Caco-2 (cell line): ENCODE measurements around the gene NUSAP1. TPM values are rescaled to one million over a fixed set of nuclear protein-coding genes. Genes with fewer than 3 reads are reported as not detected.

Source experiments
- BruUV-seq: library from RNA; stranded (reverse); fragments of 400-500 nt; replicated peaks from 2 replicates; lab custom pipeline; 2021; lab: Mats Ljungman, UMichigan
- CTCF ChIA-PET: fragments of 300-600 bp; sonication (Branson Sonifier 250); formaldehyde crosslinking; loops from one replicate; lab custom pipeline; 2022; ENCODE audit warnings: antibody characterized with exemption; lab: Charles Lee
- POLR2A ChIA-PET: fragments of 300-600 bp; sonication (Branson Sonifier 250); formaldehyde crosslinking; loops from one replicate; lab custom pipeline; 2022; ENCODE audit warnings: antibody characterized with exemption; lab: Charles Lee
- DNase-seq, 2 experiments: peaks; one replicate each; pipeline versions ENCODE4 v3.0.0 to v3.0.0-alpha.2; 2020 to 2022
- H3K27me3 ChIP-seq: replicated peaks from 2 replicates; pipeline ENCODE4 v1.6.0; 2011; ENCODE audit warnings: low read length; ENCODE audit not compliant: control insufficient read depth, insufficient read depth
- H3K36me3 ChIP-seq: 2 replicates; pipeline ENCODE4 v1.5.1; 2011; ENCODE audit warnings: low read length; ENCODE audit not compliant: control insufficient read depth, insufficient read depth
- H3K4me1 ChIP-seq: fragments of 250-450 bp; sonication (Bioruptor Pico); 2 replicates; pipeline ENCODE4 v1.5.1; 2020; ENCODE audit warnings: mild to moderate bottlenecking
- H3K4me3 ChIP-seq: 2 replicates; pipeline ENCODE4 v1.5.1; 2011; ENCODE audit warnings: low read depth, mild to moderate bottlenecking, control low read depth, low read length
- H3K9me3 ChIP-seq: fragments of 250-450 bp; sonication (Bioruptor Pico); 2 replicates; pipeline ENCODE4 v1.5.1; 2020; ENCODE audit warnings: mild to moderate bottlenecking, moderate library complexity
- H3K27ac Mint-ChIP-seq: one replicate; pipeline ENCODE4 v1.8.0; 2022; ENCODE audit warnings: mixed read lengths; ENCODE audit not compliant: unreplicated experiment
- H3K27me3 Mint-ChIP-seq: one replicate; pipeline ENCODE4 v1.8.0; 2022; ENCODE audit warnings: mixed read lengths; ENCODE audit not compliant: insufficient read depth, unreplicated experiment
- H3K36me3 Mint-ChIP-seq: one replicate; pipeline ENCODE4 v1.8.0; 2022; ENCODE audit warnings: mild to moderate bottlenecking, mixed read lengths; ENCODE audit not compliant: insufficient read depth, unreplicated experiment
- H3K4me1 Mint-ChIP-seq: one replicate; pipeline ENCODE4 v1.8.0; 2022; ENCODE audit warnings: low read depth, mixed read lengths; ENCODE audit not compliant: unreplicated experiment
- H3K4me3 Mint-ChIP-seq: one replicate; pipeline ENCODE4 v1.8.0; 2022; ENCODE audit warnings: mild to moderate bottlenecking, moderate library complexity, mixed read lengths; ENCODE audit not compliant: unreplicated experiment
- H3K9me3 Mint-ChIP-seq: one replicate; pipeline ENCODE4 v1.8.0; 2022; ENCODE audit warnings: mixed read lengths; ENCODE audit not compliant: unreplicated experiment
- intact Hi-C: fragments of 100-400 bp; cut with micrococcal nuclease; formaldehyde crosslinking; loops from one replicate; pipeline ENCODE4 v1.10.0; 2022; ENCODE audit not compliant: unreplicated experiment
- total RNA-seq: library from RNA; stranded (reverse); gene quantifications from 2 replicates; pipeline ENCODE4 v1.2.3, GENCODE V29; 2022
- TF ChIP-seq, protein P1 (sequence below), 2 experiments: fragments of 200-600 bp in 1 of 2; IDR thresholded peaks; 1 replicate in 1 of 2; 2 replicates in 1 of 2; pipeline versions ENCODE4 v1.5.1 to v1.8.0; 2011 to 2022; ENCODE audit warnings: antibody characterized with exemption in 1 of 2, control low read depth in 1 of 2, inconsistent platforms in 1 of 2, low read depth in 1 of 2, low read length in 1 of 2, mild to moderate bottlenecking in 1 of 2, moderate library complexity in 1 of 2; ENCODE audit not compliant: insufficient read depth in 1 of 2, severe bottlenecking in 1 of 2, unreplicated experiment in 1 of 2

NUSAP1 gene
- total RNA-seq, 1 experiment from 2014 or later = 106 TPM

DNA sequence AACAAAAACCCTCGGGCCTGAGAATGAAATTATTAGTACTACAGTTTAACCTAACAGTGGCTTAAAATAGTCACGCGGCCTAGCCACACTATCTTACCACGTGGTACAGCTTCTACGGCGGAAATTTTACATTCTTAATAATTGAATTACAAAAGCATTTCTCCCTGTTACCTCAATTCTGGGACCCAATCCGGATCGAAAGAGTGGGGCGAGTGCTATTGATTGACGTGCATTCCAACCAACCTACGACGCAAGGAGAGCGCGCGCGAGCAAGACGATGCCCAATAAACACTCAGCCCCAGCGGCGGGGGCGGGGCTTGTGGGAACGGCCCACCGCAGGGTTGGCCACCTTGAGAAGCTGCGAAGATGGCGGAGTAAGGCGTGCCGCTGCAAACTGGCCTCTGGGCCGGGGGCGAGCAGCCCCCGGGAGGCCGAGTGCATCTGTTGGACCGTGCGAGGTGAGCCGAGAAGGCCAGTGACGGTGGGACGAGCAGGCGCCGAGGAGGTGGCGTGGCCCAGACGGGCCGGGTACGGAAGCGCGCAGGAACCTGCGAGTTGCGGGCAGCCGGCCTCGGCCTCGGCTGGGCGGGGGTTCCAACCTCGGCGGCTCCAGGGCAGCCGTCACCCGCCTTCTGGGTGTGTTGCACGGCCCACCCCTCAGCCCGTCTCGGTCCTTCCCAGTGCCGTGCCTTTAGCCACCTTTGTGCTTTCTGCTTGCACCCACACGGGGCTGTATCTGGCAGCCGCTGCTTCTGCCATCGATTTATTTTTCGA is 48.8 kb upstream of the NUSAP1 start:
- peak overlapping the region; percentile 81 for H3K4me3 ChIP-seq
- no TSS peak for BruUV-seq
- no peaks in the 10 kb centered on the region for H3K9me3 ChIP-seq
- no peaks in the 10 kb centered on the region for H3K27me3 ChIP-seq
- H3K36me3 ChIP-seq = no peaks in the 10 kb centered on the region; the same call in 1 of the 2 replicates
- CTCF ChIA-PET = no interaction called here
- DNase-seq = peak; percentile 98
- Mint-ChIP-seq H3K4me1 (peaks cover 14% of the 10 kb centered on the region), H3K9me3 (no peaks in the 10 kb centered on the region), H3K4me3 (peak overlapping the region; percentile 95), H3K27ac (peak overlapping the region; percentile 97), H3K36me3 (peaks cover 78% of the 10 kb centered on the region), H3K27me3 (no peaks in the 10 kb centered on the region)
- POLR2A ChIA-PET = interaction anchor here (0.6 to 1.5 kb wide), 5 partner anchors 10 to 589 kb away, joined by 3 to 10 read pairs (median 7); partner anchors contain the start of genes CHP1, EXD1, NUSAP1 and OIP5
- TF ChIP-seq, protein P1, sequence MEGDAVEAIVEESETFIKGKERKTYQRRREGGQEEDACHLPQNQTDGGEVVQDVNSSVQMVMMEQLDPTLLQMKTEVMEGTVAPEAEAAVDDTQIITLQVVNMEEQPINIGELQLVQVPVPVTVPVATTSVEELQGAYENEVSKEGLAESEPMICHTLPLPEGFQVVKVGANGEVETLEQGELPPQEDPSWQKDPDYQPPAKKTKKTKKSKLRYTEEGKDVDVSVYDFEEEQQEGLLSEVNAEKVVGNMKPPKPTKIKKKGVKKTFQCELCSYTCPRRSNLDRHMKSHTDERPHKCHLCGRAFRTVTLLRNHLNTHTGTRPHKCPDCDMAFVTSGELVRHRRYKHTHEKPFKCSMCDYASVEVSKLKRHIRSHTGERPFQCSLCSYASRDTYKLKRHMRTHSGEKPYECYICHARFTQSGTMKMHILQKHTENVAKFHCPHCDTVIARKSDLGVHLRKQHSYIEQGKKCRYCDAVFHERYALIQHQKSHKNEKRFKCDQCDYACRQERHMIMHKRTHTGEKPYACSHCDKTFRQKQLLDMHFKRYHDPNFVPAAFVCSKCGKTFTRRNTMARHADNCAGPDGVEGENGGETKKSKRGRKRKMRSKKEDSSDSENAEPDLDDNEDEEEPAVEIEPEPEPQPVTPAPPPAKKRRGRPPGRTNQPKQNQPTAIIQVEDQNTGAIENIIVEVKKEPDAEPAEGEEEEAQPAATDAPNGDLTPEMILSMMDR (IDR thresholded peaks at IDR 0.05; ENCODE audit: insufficient read depth in 1 of 2, low read depth in 1 of 2, low read length in 1 of 2, severe bottlenecking in 1 of 2, unreplicated experiment in 1 of 2) = no peak
- peaks cover 11% of the 10 kb centered on the region; the same call in 1 of the 2 replicates for H3K4me1 ChIP-seq
- intact Hi-C loops = loop anchor here (2.0 kb wide), 2 partner anchors 49 to 53 kb away; partner anchors contain the start of genes CHP1, EXD1, NUSAP1 and OIP5

DNA sequence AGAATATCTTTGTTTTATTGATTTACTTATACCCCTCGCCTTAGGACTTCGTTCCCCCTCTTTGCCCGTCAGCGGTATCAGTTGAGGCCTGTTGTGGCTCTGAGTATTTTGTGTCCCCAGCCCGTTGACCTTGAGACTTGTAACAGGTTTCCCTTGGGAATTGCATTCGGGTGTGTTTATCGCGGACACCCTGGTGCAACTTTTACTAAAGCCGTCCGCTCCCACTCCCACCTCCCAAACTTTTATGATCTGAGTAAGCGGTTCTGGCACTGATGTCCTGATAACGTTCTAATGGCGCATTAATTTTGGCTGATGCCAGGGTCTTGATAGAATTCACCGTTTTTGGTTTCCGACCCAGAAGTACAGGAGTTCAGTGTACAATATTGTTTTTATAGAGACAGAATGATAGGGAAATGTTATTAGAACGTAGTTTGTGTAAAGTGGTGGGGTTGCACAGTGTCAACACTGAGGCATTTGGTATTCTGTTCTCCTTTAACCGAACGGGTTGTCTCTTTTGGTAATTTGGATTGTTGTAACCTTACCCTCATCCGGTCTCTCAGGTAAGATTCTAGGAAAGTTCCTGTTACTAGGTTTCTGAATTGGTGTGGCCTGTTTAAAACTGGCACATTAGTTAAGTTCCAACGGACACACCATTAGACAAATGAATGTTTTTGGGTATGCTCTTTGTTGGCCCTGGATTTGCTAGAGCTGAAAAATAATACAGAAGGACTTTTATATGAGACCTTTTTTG is 48.1 kb upstream of the NUSAP1 start:
- no peaks in the 10 kb centered on the region for H3K27me3 ChIP-seq
- peak overlapping the region; percentile 81 for H3K4me3 ChIP-seq
- H3K4me3 Mint-ChIP-seq = peak overlapping the region; percentile 95
- H3K36me3 ChIP-seq = no peaks in the 10 kb centered on the region; the same call in 1 of the 2 replicates
- peaks cover 14% of the 10 kb centered on the region for H3K4me1 Mint-ChIP-seq
- peak overlapping the region; percentile 97 for H3K27ac Mint-ChIP-seq
- peaks cover 74% of the 10 kb centered on the region for H3K36me3 Mint-ChIP-seq
- ChIA-PET CTCF (no interaction called here), POLR2A (interaction anchor here (0.6 to 1.5 kb wide), 4 partner anchors 48 to 590 kb away, joined by 4 to 10 read pairs (median 8); partner anchors contain the start of genes CHP1, EXD1, NUSAP1 and OIP5)
- intact Hi-C loops = loop anchor here (2.0 kb wide), 1 partner anchor 48 kb away; the partner anchor contains the start of genes NUSAP1 and OIP5
- H3K4me1 ChIP-seq = peaks cover 11% of the 10 kb centered on the region; the same call in 1 of the 2 replicates
- TF ChIP-seq, protein P1 (IDR thresholded peaks at IDR 0.05; ENCODE audit: insufficient read depth in 1 of 2, low read depth in 1 of 2, low read length in 1 of 2, severe bottlenecking in 1 of 2, unreplicated experiment in 1 of 2) = no peak
- no peaks in the 10 kb centered on the region for H3K9me3 ChIP-seq
- TSS peak; percentile 31 for BruUV-seq
- no peaks in the 10 kb centered on the region for H3K9me3 Mint-ChIP-seq
- H3K27me3 Mint-ChIP-seq = no peaks in the 10 kb centered on the region
- DNase-seq = peak in 1 of 2 experiments; percentile 15

DNA sequence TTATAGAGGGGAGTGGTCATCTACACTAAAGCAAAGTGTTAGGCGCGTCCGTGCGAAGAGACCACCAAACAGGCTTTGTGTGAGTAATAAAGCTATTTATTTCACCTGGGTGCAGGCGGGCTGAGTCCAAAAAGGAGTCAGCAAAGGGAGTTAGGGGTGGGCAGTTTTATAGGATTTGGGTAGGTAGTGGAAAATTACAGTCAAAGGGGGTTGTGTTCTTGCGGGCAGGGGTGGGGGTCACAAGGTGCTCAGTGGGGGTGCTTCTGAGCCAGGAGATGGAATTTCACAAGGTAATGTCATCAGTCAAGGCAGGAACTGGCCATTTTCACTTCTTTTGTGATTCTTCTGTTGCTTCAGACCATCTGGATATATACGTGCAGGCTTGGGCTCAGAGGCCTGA is 47.4 kb upstream of the NUSAP1 start:
- H3K9me3 ChIP-seq = no peaks in the 10 kb centered on the region
- H3K27me3 ChIP-seq = no peaks in the 10 kb centered on the region
- H3K4me3 Mint-ChIP-seq = peak overlapping the region; percentile 95
- ChIA-PET CTCF (no interaction called here), POLR2A (no interaction called here)
- H3K4me1 ChIP-seq = peaks cover 11% of the 10 kb centered on the region; the same call in 1 of the 2 replicates
- peak overlapping the region; percentile 97 for H3K27ac Mint-ChIP-seq
- no peak for DNase-seq
- TF ChIP-seq, protein P1 (IDR thresholded peaks at IDR 0.05; ENCODE audit: insufficient read depth in 1 of 2, low read depth in 1 of 2, low read length in 1 of 2, severe bottlenecking in 1 of 2, unreplicated experiment in 1 of 2) = no peak
- peak overlapping the region; percentile 81 for H3K4me3 ChIP-seq
- H3K27me3 Mint-ChIP-seq = no peaks in the 10 kb centered on the region
- H3K4me1 Mint-ChIP-seq = peaks cover 14% of the 10 kb centered on the region
- peaks cover 74% of the 10 kb centered on the region for H3K36me3 Mint-ChIP-seq
- no peaks in the 10 kb centered on the region for H3K36me3 ChIP-seq
- intact Hi-C loops = loop anchor here (2.0 kb wide), 1 partner anchor 48 kb away; the partner anchor contains the start of genes NUSAP1 and OIP5
- no peaks in the 10 kb centered on the region for H3K9me3 Mint-ChIP-seq
- no TSS peak for BruUV-seq
